Lower lobe of right lung (tissue), 2 donors: Measurements from ENCODE around the gene GALK2. TPM values are rescaled to one million over a fixed set of nuclear protein-coding genes. Genes with fewer than 3 reads are reported as not detected.

ENCODE experiments used
- ATAC-seq, 2 donors: fragments of 200-7000 bp; cut with Tn5 transposase; one replicate each; pipeline ENCODE4 v1.9.1; 2020 to 2022; ENCODE audit warnings: mild to moderate bottlenecking in 2 of 2, moderate library complexity in 2 of 2
- DNase-seq: peaks from one replicate; pipeline ENCODE4 v3.0.0-alpha.2; 2020
- H3K27ac ChIP-seq: fragments of 200-600 bp; one replicate; pipeline ENCODE4 v1.8.0; 2022
- H3K27me3 ChIP-seq: fragments of 200-600 bp; one replicate; pipeline ENCODE4 v1.8.0; 2022; ENCODE audit warnings: low read depth
- H3K36me3 ChIP-seq: fragments of 200-600 bp; one replicate; pipeline ENCODE4 v1.8.0; 2022; ENCODE audit warnings: mild to moderate bottlenecking
- H3K4me1 ChIP-seq: fragments of 200-600 bp; one replicate; pipeline ENCODE4 v1.8.0; 2022
- H3K4me3 ChIP-seq: fragments of 200-600 bp; one replicate; pipeline ENCODE4 v1.8.0; 2022; ENCODE audit warnings: mild to moderate bottlenecking
- H3K9me3 ChIP-seq: fragments of 200-600 bp; one replicate; pipeline ENCODE4 v1.8.0; 2022
- CTCF ChIP-seq: fragments of 200-600 bp; IDR thresholded peaks from one replicate; pipeline ENCODE4 v1.8.0; 2022; ENCODE audit warnings: antibody characterized with exemption, mild to moderate bottlenecking
- intact Hi-C: fragments of 100-400 bp; cut with DNase I; formaldehyde crosslinking; loops from one replicate; pipeline ENCODE4 v1.11.0; 2022
- total RNA-seq: library from RNA; stranded (reverse); fragmentation: NEBNext Ultra II Directional; extraction: Animal tissue kit (Norgen Biotek cat#: 25700); gene quantifications from one replicate; pipeline ENCODE4 v1.2.1, GENCODE V29; 2021
- donor health status: DM: no; HTN: yes; CAD: no; lungs with severe emphysema.

Gene GALK2
- total RNA-seq, 1 donor from 2014 or later, result 38.8 TPM

DNA sequence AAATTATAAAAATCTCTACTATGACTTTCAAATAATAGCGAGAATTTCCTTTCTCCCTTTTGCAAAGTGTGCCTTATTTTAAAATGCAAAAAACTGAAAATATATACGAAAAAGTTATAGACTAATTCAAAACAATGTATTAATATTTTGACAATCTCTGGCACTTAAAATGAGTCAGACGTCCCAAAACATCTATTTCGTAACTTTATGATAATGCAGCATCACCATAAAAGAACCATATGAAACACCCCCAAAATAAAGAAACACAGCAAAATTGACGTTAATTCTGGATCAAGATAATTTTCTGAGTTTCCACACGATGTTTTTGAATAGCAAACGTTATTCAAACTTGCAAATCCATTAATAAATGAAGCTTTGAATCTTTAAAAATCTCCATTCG lies 15.7 kb upstream of the GALK2 start:
- intact Hi-C loops, result no loop called here
- ATAC-seq, result no peak
- DNase-seq, result no peak
- no peak for TF ChIP-seq CTCF
- no peaks in the 10 kb centered on the region for H3K9me3 ChIP-seq
- peak overlapping the region; percentile 90 for H3K27ac ChIP-seq
- H3K4me1 ChIP-seq, result peaks cover 46% of the 10 kb centered on the region
- H3K27me3 ChIP-seq, result no peaks in the 10 kb centered on the region
- no peaks in the 10 kb centered on the region for H3K36me3 ChIP-seq
- H3K4me3 ChIP-seq, result peak overlapping the region; percentile 97

DNA sequence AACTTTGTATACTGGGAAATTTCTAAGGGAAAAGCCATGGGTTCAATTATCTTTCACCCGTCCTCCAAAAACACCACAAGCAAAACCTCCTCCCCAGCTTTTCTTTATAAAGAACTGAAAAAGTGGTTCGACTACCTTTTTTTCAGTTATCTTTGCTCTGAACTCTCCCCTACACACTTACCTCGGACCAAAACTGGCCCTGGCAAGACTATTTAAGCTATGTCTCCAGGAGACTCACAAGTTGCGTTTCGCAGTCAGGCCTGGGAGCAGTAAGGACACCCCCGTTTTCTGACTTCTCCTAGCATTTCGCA lies 15.3 kb upstream of the GALK2 start:
- Histone ChIP-seq H3K27me3 (no peaks in the 10 kb centered on the region), H3K36me3 (no peaks in the 10 kb centered on the region), H3K4me3 (peak overlapping the region; percentile 97), H3K4me1 (peaks cover 42% of the 10 kb centered on the region), H3K27ac (peak overlapping the region; percentile 90), H3K9me3 (no peaks in the 10 kb centered on the region)
- ATAC-seq, result no peak
- TF ChIP-seq CTCF, result no peak
- intact Hi-C loops, result no loop called here
- DNase-seq, result no peak

DNA sequence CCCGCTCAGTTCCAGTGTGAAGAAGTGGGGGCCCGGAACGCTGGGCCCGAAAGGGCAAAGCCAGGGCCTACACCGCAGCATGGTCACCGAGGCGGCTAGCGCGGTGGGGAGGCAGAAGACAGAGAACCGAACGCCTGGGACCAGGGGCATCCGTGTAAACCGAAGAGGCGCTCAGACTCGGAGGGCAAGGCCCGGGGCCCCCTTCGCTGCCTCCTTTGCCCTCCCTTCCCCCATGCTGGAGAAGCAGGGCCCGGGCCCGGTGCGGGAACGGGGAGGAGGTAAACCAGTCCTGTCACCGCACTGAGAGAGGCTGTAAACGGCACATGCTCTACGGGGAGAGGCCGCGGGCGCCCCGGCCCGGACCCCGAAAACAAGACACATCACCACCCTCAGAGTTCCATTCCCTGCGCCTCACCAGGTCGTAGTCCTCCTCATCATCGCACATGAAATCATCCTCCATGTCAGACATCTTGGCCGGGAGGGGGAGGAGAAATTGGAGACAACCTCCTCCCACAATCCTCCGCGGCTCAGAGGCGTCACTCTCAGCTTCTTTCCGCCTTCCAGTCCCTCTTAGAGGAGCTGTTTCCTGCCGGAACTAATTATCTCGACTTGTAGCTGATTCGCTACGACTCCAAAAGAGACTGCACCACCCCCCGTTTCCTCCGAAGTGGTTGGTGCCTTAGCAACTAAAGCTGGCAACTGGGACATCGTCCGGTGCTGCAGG lies 14.8 kb upstream of the GALK2 start, which contains the start of gene COPS2:
COPS2 (minus strand) TSS at position 490 of the 724 bp plus-strand sequence; CDS start at position 469, 21 bp downstream.
- peak within 1 kb of the TSS; percentile 90 for H3K27ac ChIP-seq
- peak within 1 kb of the TSS; percentile 97 for H3K4me3 ChIP-seq
- peaks cover 40% of the 10 kb centered on the region for H3K4me1 ChIP-seq
- DNase-seq (peak; percentile 93), ATAC-seq (peak; percentile 99 to 100)
- no peak for TF ChIP-seq CTCF
- H3K27me3 ChIP-seq, result no peaks in the 10 kb centered on the region
- intact Hi-C loops, result no loop called here
- no peaks in the 10 kb centered on the region for H3K9me3 ChIP-seq
- H3K36me3 ChIP-seq, result no peaks in the 10 kb centered on the region

GRCh38 chr15:49155834-49156627 lies 14.0 kb upstream of the GALK2 start:
- no peaks in the 10 kb centered on the region for H3K9me3 ChIP-seq
- peak overlapping the region; percentile 97 for H3K4me3 ChIP-seq
- intact Hi-C loops, result no loop called here
- no peaks in the 10 kb centered on the region for H3K27me3 ChIP-seq
- no peak for DNase-seq
- H3K27ac ChIP-seq, result peak overlapping the region; percentile 90
- H3K36me3 ChIP-seq, result no peaks in the 10 kb centered on the region
- H3K4me1 ChIP-seq, result peaks cover 40% of the 10 kb centered on the region
- TF ChIP-seq CTCF, result no peak
- ATAC-seq, result peak in 1 of 2 donors; percentile 28

GRCh38 chr15:49163678-49164077 lies 6.4 kb upstream of the GALK2 start:
- Histone ChIP-seq H3K27me3 (no peaks in the 10 kb centered on the region), H3K27ac (no peak overlapping the region), H3K36me3 (peaks cover 9% of the 10 kb centered on the region), H3K9me3 (no peaks in the 10 kb centered on the region), H3K4me3 (no peak overlapping the region), H3K4me1 (no peaks in the 10 kb centered on the region)
- no peak for TF ChIP-seq CTCF
- ATAC-seq (no peak), DNase-seq (no peak)
- intact Hi-C loops, result no loop called here
